Measurements from ENCODE around the gene MYADM. TPM values are rescaled to one million over a fixed set of nuclear protein-coding genes. Genes with fewer than 3 reads are reported as not detected.

MYADM gene
- total RNA-seq, 2 experiments from 2014 or later = 46.4 to 54.6 TPM

- H3K9me3 Mint-ChIP-seq (ENCODE audit: low read depth) = no peaks in the 10 kb centered on the region
- no peak for DNase-seq
- H3K27me3 Mint-ChIP-seq = peaks cover 16% of the 10 kb centered on the region
- ATAC-seq = no peak
- no peak overlapping the region for H3K4me3 Mint-ChIP-seq
- POLR2A ChIA-PET = no interaction called here
- no peaks in the 10 kb centered on the region for H3K36me3 Mint-ChIP-seq (ENCODE audit: low read depth)
- H3K27ac Mint-ChIP-seq = no peak overlapping the region
- intact Hi-C loops (cut with DNase I, micrococcal nuclease) = no loop called here
- H3K4me1 Mint-ChIP-seq = no peaks in the 10 kb centered on the region
- CTCF ChIA-PET = interaction anchor here (0.6 to 0.8 kb wide), 2 partner anchors 64 to 108 kb away, joined by 3 to 5 read pairs; no protein-coding TSS in a partner anchor
These were observed 49.7 kb downstream of the MYADM start for GRCh38 chr19:53917356-53917755.

Other genes starting within 250 kb of the MYADM start
- not detected for gene DPRX, start 235.9 kb upstream of the MYADM start, total RNA-seq
- not detected for gene NLRP12, start 43.6 kb upstream of the MYADM start, total RNA-seq
- gene PRKCG, start 14.3 kb downstream of the MYADM start, total RNA-seq = under 1 TPM in 1 of 2 experiments, not detected in 1; 0.25 TPM
- not detected for gene CACNG7, start 41.4 kb downstream of the MYADM start, total RNA-seq
- gene CACNG8, start 95.1 kb downstream of the MYADM start, total RNA-seq = not detected
- not detected for gene CACNG6, start 123.8 kb downstream of the MYADM start, total RNA-seq
- not detected for gene VSTM1, start 196.0 kb downstream of the MYADM start, total RNA-seq
- not detected for gene TARM1, start 213.5 kb downstream of the MYADM start, total RNA-seq
- under 1 TPM; 0.67 to 0.71 TPM for gene OSCAR, start 232.9 kb downstream of the MYADM start, total RNA-seq
- 100 to 1,000 TPM in 1 of 2 experiments, 10 to 100 TPM in 1; 99.9 to 158 TPM for gene NDUFA3, start 235.0 kb downstream of the MYADM start, total RNA-seq
- 10 to 100 TPM; 28.5 to 39.3 TPM for gene TFPT, start 247.8 kb downstream of the MYADM start, total RNA-seq
- 100 to 1,000 TPM in 1 of 2 experiments, 10 to 100 TPM in 1; 85.5 to 115 TPM for gene PRPF31, start 247.9 kb downstream of the MYADM start, total RNA-seq